Measurements from ENCODE around the gene AMDHD1. TPM values are rescaled to one million over a fixed set of nuclear protein-coding genes. Genes with fewer than 3 reads are reported as not detected.

The AMDHD1 gene
- total RNA-seq, 1 donor from 2014 or later, result not detected

DNA sequence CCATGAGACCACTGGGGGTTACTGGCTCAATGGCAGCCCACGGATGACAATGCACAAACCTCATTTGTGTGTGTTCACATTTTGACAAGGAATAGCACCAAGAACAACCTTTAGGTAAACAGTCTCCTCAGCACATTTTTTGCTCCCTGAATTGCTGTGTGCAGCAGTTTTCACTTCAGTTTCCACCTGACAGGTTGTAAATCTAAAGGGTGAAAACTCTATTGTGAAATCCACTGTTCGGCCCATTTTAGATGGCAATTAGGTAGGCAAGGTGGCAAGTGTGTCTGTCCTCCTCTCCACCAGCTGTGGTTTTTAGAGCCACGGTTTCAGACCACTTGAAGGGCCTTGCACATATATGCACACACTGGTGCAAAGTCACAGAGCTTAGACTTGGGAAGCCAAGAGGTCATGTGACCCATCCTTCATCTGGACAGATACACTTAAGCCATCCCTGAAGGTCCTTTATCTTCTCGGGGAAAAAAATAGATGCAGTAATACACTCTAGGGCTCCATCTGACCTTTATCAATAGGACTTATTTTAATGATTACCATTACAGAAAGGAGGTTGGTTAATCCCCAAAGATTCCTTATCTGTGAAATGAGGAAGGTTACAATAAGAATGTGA is 29.8 kb downstream of the AMDHD1 start:
- Mint-ChIP-seq H3K9me3 (no peaks in the 10 kb centered on the region), H3K4me1 (peaks cover 7% of the 10 kb centered on the region), H3K27ac (no peak overlapping the region), H3K36me3 (no peaks in the 10 kb centered on the region), H3K4me3 (no peak overlapping the region), H3K27me3 (ENCODE audit: low read depth) (no peaks in the 10 kb centered on the region)
- no peak for TF ChIP-seq CTCF (IDR thresholded peaks at IDR 0.05; ENCODE audit: unreplicated experiment)
- no peak for DNase-seq (ENCODE audit: low spot score in 2 of 2, unreplicated experiment in 2 of 2)

- DNase-seq (ENCODE audit: low spot score in 2 of 2, unreplicated experiment in 2 of 2), result no peak
- TF ChIP-seq CTCF (IDR thresholded peaks at IDR 0.05; ENCODE audit: unreplicated experiment), result no peak
- Mint-ChIP-seq H3K4me1 (peaks cover 7% of the 10 kb centered on the region), H3K9me3 (no peaks in the 10 kb centered on the region), H3K27ac (no peak overlapping the region), H3K4me3 (no peak overlapping the region), H3K27me3 (ENCODE audit: low read depth) (no peaks in the 10 kb centered on the region), H3K36me3 (no peaks in the 10 kb centered on the region)
Measured at GRCh38 chr12:95974358-95974757, 31.2 kb downstream of the AMDHD1 start.

DNA sequence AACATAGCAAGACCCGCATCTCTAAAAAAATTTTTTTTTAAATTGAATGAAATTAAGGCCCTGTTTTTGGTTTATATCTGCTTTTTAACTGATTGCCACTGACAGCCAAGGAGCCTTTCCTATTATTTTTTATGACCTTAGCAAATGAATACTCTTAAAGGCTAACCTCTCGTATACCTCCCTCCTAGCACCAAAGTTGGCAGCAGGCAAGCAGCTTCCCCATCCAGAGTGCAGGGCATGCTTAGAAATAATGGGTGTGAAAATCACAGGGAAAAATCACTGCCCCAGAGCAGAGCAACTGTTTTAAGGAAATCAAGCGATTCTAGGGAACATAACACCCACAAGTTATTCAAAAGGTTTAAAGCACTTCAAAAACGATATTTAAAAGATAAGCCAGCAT is 32.4 kb downstream of the AMDHD1 start:
- Mint-ChIP-seq H3K36me3 (no peaks in the 10 kb centered on the region), H3K4me3 (no peak overlapping the region), H3K27ac (no peak overlapping the region), H3K4me1 (peaks cover 7% of the 10 kb centered on the region), H3K9me3 (no peaks in the 10 kb centered on the region), H3K27me3 (ENCODE audit: low read depth) (no peaks in the 10 kb centered on the region)
- DNase-seq (ENCODE audit: low spot score in 2 of 2, unreplicated experiment in 2 of 2), result no peak
- TF ChIP-seq CTCF (IDR thresholded peaks at IDR 0.05; ENCODE audit: unreplicated experiment), result no peak

DNA sequence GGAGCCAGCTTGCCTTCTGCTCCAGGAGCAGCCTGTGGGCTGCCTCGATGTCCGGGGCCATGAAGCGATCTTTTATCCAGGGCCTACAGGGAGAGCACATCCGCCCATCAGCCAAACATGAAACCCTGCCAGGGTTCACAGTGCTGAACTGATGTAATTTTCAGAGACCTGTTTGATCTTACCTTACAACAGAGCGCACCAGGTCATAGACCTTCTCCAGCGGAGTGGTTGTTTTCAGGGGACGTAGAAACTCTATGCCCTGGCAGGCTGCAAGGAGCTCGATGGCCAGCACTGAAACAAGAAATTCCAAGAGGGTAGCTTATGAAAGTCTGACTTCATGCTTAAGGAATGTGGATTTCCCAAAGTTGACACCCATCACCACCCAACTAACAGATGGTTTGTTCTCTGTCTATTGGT is 33.3 kb downstream of the AMDHD1 start:
- Mint-ChIP-seq H3K4me1 (no peaks in the 10 kb centered on the region), H3K27ac (no peak overlapping the region), H3K36me3 (no peaks in the 10 kb centered on the region)

GRCh38 chr12:95977764-95978305 is 34.7 kb downstream of the AMDHD1 start:
- TF ChIP-seq CTCF (IDR thresholded peaks at IDR 0.05; ENCODE audit: unreplicated experiment), result no peak
- Mint-ChIP-seq H3K9me3 (no peaks in the 10 kb centered on the region), H3K27ac (no peak overlapping the region), H3K27me3 (ENCODE audit: low read depth) (peaks cover 1% of the 10 kb centered on the region), H3K4me3 (no peak overlapping the region), H3K36me3 (no peaks in the 10 kb centered on the region), H3K4me1 (no peaks in the 10 kb centered on the region)
- no peak for DNase-seq (ENCODE audit: low spot score in 2 of 2, unreplicated experiment in 2 of 2)

More for the DNA sequence above, 33.3 kb downstream of the AMDHD1 start:
- Mint-ChIP-seq H3K9me3 (no peaks in the 10 kb centered on the region), H3K27me3 (ENCODE audit: low read depth) (peaks cover 1% of the 10 kb centered on the region), H3K4me3 (no peak overlapping the region)
- no peak for DNase-seq (ENCODE audit: low spot score in 2 of 2, unreplicated experiment in 2 of 2)
- TF ChIP-seq CTCF (IDR thresholded peaks at IDR 0.05; ENCODE audit: unreplicated experiment), result no peak

All from mesothelial cell of epicardium (in vitro differentiated cells).